HCT116 (cell line): Measurements from ENCODE around the gene ADORA2B. TPM values are rescaled to one million over a fixed set of nuclear protein-coding genes. Genes with fewer than 3 reads are reported as not detected.

Experiments
- ATAC-seq: fragments of 200-7000 bp; cut with Tn5 transposase; 2 replicates; pipeline ENCODE4 v1.9.1; 2020; ENCODE audit warnings: mild to moderate bottlenecking, moderate library complexity
- BruUV-seq: library from RNA; stranded (reverse); fragments of 400-500 nt; replicated peaks from 2 replicates; lab custom pipeline; 2021; lab: Mats Ljungman, UMichigan
- CTCF ChIA-PET: fragments of 300-600 bp; sonication (Branson Sonifier 250); formaldehyde crosslinking; loops from one replicate; lab custom pipeline; 2021; ENCODE audit warnings: antibody characterized with exemption; lab: Charles Lee
- POLR2A ChIA-PET: fragments of 300-600, 350-600 bp; sonication (Branson Sonifier 250); formaldehyde crosslinking; loops from one replicate; lab custom pipeline; 2021; ENCODE audit warnings: antibody characterized with exemption; lab: Charles Lee
- RAD21 ChIA-PET, 2 experiments: fragments of 300-600 bp; sonication (Branson Sonifier 250); formaldehyde crosslinking; loops; one replicate each; lab custom pipeline; 2023; ENCODE audit warnings: low total read pairs in 2 of 2; ENCODE audit not compliant: uncharacterized antibody in 2 of 2, unreplicated experiment in 2 of 2, low non-redundant PET in 1 of 2; lab: Charles Lee
- DNase-seq: peaks from one replicate; pipeline ENCODE4 v3.0.0-alpha.2; 2010; ENCODE audit warnings: low read depth, low spot score
- H2AFZ ChIP-seq: fragments of 200-600 bp; shearing (Covaris generic), sonication (generic); 2 replicates; pipeline ENCODE4 v1.6.1; 2017; ENCODE audit warnings: low read depth, mixed run types, mixed read lengths, antibody characterized with exemption, low read length; ENCODE audit not compliant: poor library complexity, severe bottlenecking
- H3K27ac ChIP-seq: 2 replicates; pipeline ENCODE4 v1.5.1; 2012; ENCODE audit warnings: low read depth, low read length
- H3K27me3 ChIP-seq: fragments of 200-600 bp; sonication (generic); 2 replicates; pipeline ENCODE4 v1.6.1; 2016; ENCODE audit warnings: mixed run types, low read length, mixed read lengths; ENCODE audit not compliant: insufficient read depth
- H3K36me3 ChIP-seq, 2 experiments: fragments of 200-500 bp in 1 of 2; fragments of 200-600 bp in 1 of 2; sonication (Bioruptor generic) in 1 of 2; sonication (generic) in 1 of 2; 2 replicates each; pipeline versions ENCODE4 v1.5.1 to v1.6.1; 2014 to 2016; ENCODE audit warnings: low read length in 2 of 2, inconsistent platforms in 1 of 2, mixed read lengths in 1 of 2, mixed run types in 1 of 2; ENCODE audit not compliant: insufficient read depth in 2 of 2, control insufficient read depth in 1 of 2
- H3K4me1 ChIP-seq, 2 experiments: fragments of 200-600 bp in 1 of 2; sonication (generic) in 1 of 2; 2 replicates each; pipeline versions ENCODE4 v1.5.1 to v1.6.1; 2012 to 2017; ENCODE audit warnings: low read length in 2 of 2, inconsistent platforms in 1 of 2, mild to moderate bottlenecking in 1 of 2, mixed read lengths in 1 of 2, mixed run types in 1 of 2, moderate library complexity in 1 of 2; ENCODE audit not compliant: insufficient read depth in 2 of 2, control insufficient read depth in 1 of 2
- H3K4me2 ChIP-seq: fragments of 200-600 bp; sonication (generic); 2 replicates; pipeline ENCODE4 v1.6.1; 2017; ENCODE audit warnings: mixed run types, low read length, mixed read lengths
- H3K4me3 ChIP-seq, 2 experiments: fragments of 200-600 bp in 1 of 2; sonication (generic) in 1 of 2; replicated peaks in 1 of 2; 2 replicates each; pipeline ENCODE4 v1.5.1; 2011 to 2016; ENCODE audit warnings: low read length in 2 of 2, control low read depth in 1 of 2, low read depth in 1 of 2, mild to moderate bottlenecking in 1 of 2, mixed read lengths in 1 of 2, mixed run types in 1 of 2
- H3K79me2 ChIP-seq: fragments of 200-600 bp; sonication (generic); 2 replicates; pipeline ENCODE4 v1.6.1; 2017; ENCODE audit warnings: mild to moderate bottlenecking, mixed run types, low read length, moderate library complexity, mixed read lengths; ENCODE audit not compliant: insufficient read depth
- H3K9ac ChIP-seq: fragments of 200-600 bp; sonication (generic); 2 replicates; pipeline ENCODE4 v1.6.1; 2016; ENCODE audit warnings: low read length, mixed read lengths
- H3K9me2 ChIP-seq: fragments of 200-600 bp; sonication (generic), shearing (Covaris generic); 2 replicates; pipeline ENCODE4 v1.6.1; 2017; ENCODE audit warnings: mixed run types, mild to moderate bottlenecking, moderate library complexity; ENCODE audit not compliant: insufficient read depth
- H3K9me3 ChIP-seq, 2 experiments: fragments of 200-500 bp in 1 of 2; fragments of 200-600 bp in 1 of 2; sonication (Bioruptor generic) in 1 of 2; sonication (generic) in 1 of 2; 2 replicates each; pipeline ENCODE4 v1.6.1; 2014 to 2017; ENCODE audit warnings: low read length in 2 of 2, mixed read lengths in 2 of 2, inconsistent platforms in 1 of 2, low read depth in 1 of 2, mild to moderate bottlenecking in 1 of 2, mixed run types in 1 of 2, moderate library complexity in 1 of 2; ENCODE audit not compliant: control insufficient read depth in 1 of 2, insufficient read depth in 1 of 2
- H4K20me1 ChIP-seq: fragments of 200-600 bp; sonication (generic), shearing (Covaris generic); 2 replicates; pipeline ENCODE4 v1.6.1; 2017; ENCODE audit warnings: mixed run types, mild to moderate bottlenecking, moderate library complexity; ENCODE audit not compliant: insufficient read depth
- ATF3 ChIP-seq: IDR thresholded peaks from 2 replicates; pipeline ENCODE4 v1.6.1; 2012
- CBX3 ChIP-seq: IDR thresholded peaks from 2 replicates; pipeline ENCODE4 v1.6.1; 2012; ENCODE audit warnings: low read depth
- CEBPB ChIP-seq: IDR thresholded peaks from 2 replicates; pipeline ENCODE4 v1.6.1; 2012; ENCODE audit warnings: low read depth
- EGR1 ChIP-seq: IDR thresholded peaks from 2 replicates; pipeline ENCODE4 v1.6.1; 2012; ENCODE audit warnings: low read depth
- ELF1 ChIP-seq: IDR thresholded peaks from 2 replicates; pipeline ENCODE4 v1.6.1; 2012; ENCODE audit warnings: low read depth, borderline replicate concordance
- EZH2 ChIP-seq: fragments of 200-600 bp; sonication (generic); IDR thresholded peaks from 2 replicates; pipeline ENCODE4 v1.6.1; 2017; ENCODE audit warnings: antibody characterized with exemption, mixed run types
- FOSL1 ChIP-seq: IDR thresholded peaks from 2 replicates; pipeline ENCODE4 v1.6.1; 2012; ENCODE audit warnings: low read depth
- JUND ChIP-seq: IDR thresholded peaks from 2 replicates; pipeline ENCODE4 v1.6.1; 2012
- MAX ChIP-seq: IDR thresholded peaks from 2 replicates; pipeline ENCODE4 v1.6.1; 2012
- POLR2A ChIP-seq: IDR thresholded peaks from 2 replicates; pipeline ENCODE4 v1.7.0; 2011; ENCODE audit warnings: borderline replicate concordance; ENCODE audit not compliant: insufficient read depth, insufficient read length; ENCODE audit errors: extremely low read depth
- POLR2AphosphoS5 ChIP-seq: IDR thresholded peaks from 2 replicates; pipeline ENCODE4 v1.6.1; 2011; ENCODE audit warnings: mild to moderate bottlenecking, low read depth, low read length, moderate library complexity
- RAD21 ChIP-seq: IDR thresholded peaks from 2 replicates; pipeline ENCODE4 v1.6.1; 2012; ENCODE audit warnings: low read depth, mild to moderate bottlenecking
- SIN3A ChIP-seq: IDR thresholded peaks from 2 replicates; pipeline ENCODE4 v1.6.1; 2012; ENCODE audit warnings: low read depth
- SP1 ChIP-seq: IDR thresholded peaks from 2 replicates; pipeline ENCODE4 v1.6.1; 2012; ENCODE audit warnings: low read depth
- TCF7L2 ChIP-seq: IDR thresholded peaks from 2 replicates; pipeline ENCODE4 v1.7.0; 2011; ENCODE audit warnings: borderline replicate concordance, inconsistent platforms; ENCODE audit not compliant: insufficient read depth, insufficient read length; ENCODE audit errors: extremely low read depth
- YY1 ChIP-seq: IDR thresholded peaks from 2 replicates; pipeline ENCODE4 v1.6.1; 2011; ENCODE audit warnings: low read length, low read depth, moderate library complexity, mild to moderate bottlenecking; ENCODE audit not compliant: insufficient replicate concordance; ENCODE audit errors: extremely low read depth
- ZBTB33 ChIP-seq: IDR thresholded peaks from 2 replicates; pipeline ENCODE4 v1.6.1; 2011; ENCODE audit warnings: mild to moderate bottlenecking, low read length, moderate library complexity; ENCODE audit not compliant: insufficient replicate concordance; ENCODE audit errors: extremely low read depth
- ZFX ChIP-seq: fragments of 450-650 bp; IDR thresholded peaks from 2 replicates; pipeline ENCODE4 v1.6.1; 2017
- ZNF274 ChIP-seq: fragments of 200-500 bp; sonication (Bioruptor generic); IDR thresholded peaks from 2 replicates; pipeline ENCODE4 v1.6.1; 2014; ENCODE audit warnings: mild to moderate bottlenecking, low read depth, low read length, inconsistent platforms
- intact Hi-C: fragments of 100-400 bp; cut with micrococcal nuclease; formaldehyde crosslinking; loops from 2 replicates; pipeline ENCODE4 v1.10.0; 2022
- total RNA-seq: library from RNA; stranded (reverse); gene quantifications from one replicate; pipeline ENCODE4 v1.2.1, GENCODE V29; 2021; ENCODE audit not compliant: unreplicated experiment
- TF ChIP-seq, protein P1 (sequence below), 3 experiments: fragments of 200-600 bp in 1 of 3; sonication (generic) in 1 of 3; IDR thresholded peaks in 2 of 3; conservative IDR thresholded peaks in 1 of 3; 2 replicates each; pipeline ENCODE4 v1.5.1; 2012 to 2017; ENCODE audit warnings: low read depth in 2 of 3, low read length in 2 of 3, antibody characterized with exemption in 1 of 3, borderline replicate concordance in 1 of 3, control low read depth in 1 of 3, mild to moderate bottlenecking in 1 of 3, mixed read lengths in 1 of 3, mixed run types in 1 of 3, moderate library complexity in 1 of 3; ENCODE audit not compliant: insufficient read depth in 1 of 3
- TF ChIP-seq, protein P2 (sequence below): IDR thresholded peaks from 2 replicates; pipeline ENCODE4 v1.6.1; 2012; ENCODE audit warnings: low read depth

ADORA2B gene
- total RNA-seq, 1 experiment from 2014 or later, result 47.5 TPM

GRCh38 chr17:15957206-15957605 is 12.3 kb downstream of the ADORA2B start:
- H3K4me1 ChIP-seq, result peaks cover 82 to 97% of the 10 kb centered on the region in 2 experiments
- peak overlapping the region; percentile 80 for H3K4me2 ChIP-seq
- peak overlapping the region; percentile 79 for H3K9ac ChIP-seq
- DNase-seq (peak; percentile 86), ATAC-seq (peak; percentile 60)
- intact Hi-C loops, result loop anchor here (1.0 to 5.0 kb wide), 2 partner anchors 11 to 425 kb away; partner anchors contain the start of gene UBB
- no peak overlapping the region for H2AFZ ChIP-seq
- H3K9me2 ChIP-seq, result no peaks in the 10 kb centered on the region
- H3K36me3 ChIP-seq, result peaks cover 0 to 4% of the 10 kb centered on the region in 2 experiments; a peak in 1 of 4 replicates
- H3K4me3 ChIP-seq, result peak overlapping the region in 1 of 2 experiments; percentile 36; a peak in 2 of 4 replicates
- BruUV-seq, result no TSS peak
- POLR2A ChIA-PET, result interaction anchor here (0.8 kb wide), 1 partner anchor 13 kb away, joined by 4 read pairs; the partner anchor contains the start of gene ADORA2B
- peak overlapping the region; percentile 92 for H3K27ac ChIP-seq
- H4K20me1 ChIP-seq, result no peaks in the 10 kb centered on the region
- CTCF ChIA-PET, result no interaction called here
- peaks cover 92% of the 10 kb centered on the region for H3K79me2 ChIP-seq
- RAD21 ChIA-PET, result no interaction called here
- no peaks in the 10 kb centered on the region for H3K9me3 ChIP-seq
- no peaks in the 10 kb centered on the region for H3K27me3 ChIP-seq
- TF ChIP-seq ELF1 (no peak), MAX (peak; percentile 88), ZNF274 (no peak), CBX3 (peak; percentile 75; the same call in 1 of the 2 replicates), SP1 (peak; percentile 90), SIN3A (peak; percentile 87), ATF3 (no peak), JUND (peak; percentile 90), YY1 (peak; percentile 61), EGR1 (no peak), RAD21 (no peak), POLR2A (no peak), TCF7L2 (peak; percentile 81), ZFX (no peak), FOSL1 (peak; percentile 91), EZH2 (no peak), ZBTB33 (no peak), CEBPB (peak; percentile 56), POLR2AphosphoS5 (peak; percentile 72)
- TF ChIP-seq, protein P1, sequence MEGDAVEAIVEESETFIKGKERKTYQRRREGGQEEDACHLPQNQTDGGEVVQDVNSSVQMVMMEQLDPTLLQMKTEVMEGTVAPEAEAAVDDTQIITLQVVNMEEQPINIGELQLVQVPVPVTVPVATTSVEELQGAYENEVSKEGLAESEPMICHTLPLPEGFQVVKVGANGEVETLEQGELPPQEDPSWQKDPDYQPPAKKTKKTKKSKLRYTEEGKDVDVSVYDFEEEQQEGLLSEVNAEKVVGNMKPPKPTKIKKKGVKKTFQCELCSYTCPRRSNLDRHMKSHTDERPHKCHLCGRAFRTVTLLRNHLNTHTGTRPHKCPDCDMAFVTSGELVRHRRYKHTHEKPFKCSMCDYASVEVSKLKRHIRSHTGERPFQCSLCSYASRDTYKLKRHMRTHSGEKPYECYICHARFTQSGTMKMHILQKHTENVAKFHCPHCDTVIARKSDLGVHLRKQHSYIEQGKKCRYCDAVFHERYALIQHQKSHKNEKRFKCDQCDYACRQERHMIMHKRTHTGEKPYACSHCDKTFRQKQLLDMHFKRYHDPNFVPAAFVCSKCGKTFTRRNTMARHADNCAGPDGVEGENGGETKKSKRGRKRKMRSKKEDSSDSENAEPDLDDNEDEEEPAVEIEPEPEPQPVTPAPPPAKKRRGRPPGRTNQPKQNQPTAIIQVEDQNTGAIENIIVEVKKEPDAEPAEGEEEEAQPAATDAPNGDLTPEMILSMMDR (IDR thresholded peaks at IDR 0.05 in 2 of 3, conservative IDR thresholded peaks at IDR 0.05 in 1 of 3; ENCODE audit: borderline replicate concordance in 1 of 3, insufficient read depth in 1 of 3, low read depth in 2 of 3, low read length in 2 of 3), result no peak
- TF ChIP-seq, protein P2, sequence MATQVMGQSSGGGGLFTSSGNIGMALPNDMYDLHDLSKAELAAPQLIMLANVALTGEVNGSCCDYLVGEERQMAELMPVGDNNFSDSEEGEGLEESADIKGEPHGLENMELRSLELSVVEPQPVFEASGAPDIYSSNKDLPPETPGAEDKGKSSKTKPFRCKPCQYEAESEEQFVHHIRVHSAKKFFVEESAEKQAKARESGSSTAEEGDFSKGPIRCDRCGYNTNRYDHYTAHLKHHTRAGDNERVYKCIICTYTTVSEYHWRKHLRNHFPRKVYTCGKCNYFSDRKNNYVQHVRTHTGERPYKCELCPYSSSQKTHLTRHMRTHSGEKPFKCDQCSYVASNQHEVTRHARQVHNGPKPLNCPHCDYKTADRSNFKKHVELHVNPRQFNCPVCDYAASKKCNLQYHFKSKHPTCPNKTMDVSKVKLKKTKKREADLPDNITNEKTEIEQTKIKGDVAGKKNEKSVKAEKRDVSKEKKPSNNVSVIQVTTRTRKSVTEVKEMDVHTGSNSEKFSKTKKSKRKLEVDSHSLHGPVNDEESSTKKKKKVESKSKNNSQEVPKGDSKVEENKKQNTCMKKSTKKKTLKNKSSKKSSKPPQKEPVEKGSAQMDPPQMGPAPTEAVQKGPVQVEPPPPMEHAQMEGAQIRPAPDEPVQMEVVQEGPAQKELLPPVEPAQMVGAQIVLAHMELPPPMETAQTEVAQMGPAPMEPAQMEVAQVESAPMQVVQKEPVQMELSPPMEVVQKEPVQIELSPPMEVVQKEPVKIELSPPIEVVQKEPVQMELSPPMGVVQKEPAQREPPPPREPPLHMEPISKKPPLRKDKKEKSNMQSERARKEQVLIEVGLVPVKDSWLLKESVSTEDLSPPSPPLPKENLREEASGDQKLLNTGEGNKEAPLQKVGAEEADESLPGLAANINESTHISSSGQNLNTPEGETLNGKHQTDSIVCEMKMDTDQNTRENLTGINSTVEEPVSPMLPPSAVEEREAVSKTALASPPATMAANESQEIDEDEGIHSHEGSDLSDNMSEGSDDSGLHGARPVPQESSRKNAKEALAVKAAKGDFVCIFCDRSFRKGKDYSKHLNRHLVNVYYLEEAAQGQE, result no peak
